Liver (tissue), 9 donors: ENCODE results near the gene NR2C1. TPM values are rescaled to one million over a fixed set of nuclear protein-coding genes. Genes with fewer than 3 reads are reported as not detected.

Experiments used
- DNase-seq: peaks from one replicate; pipeline ENCODE4 v3.0.0-alpha.2; 2017; ENCODE audit warnings: low spot score
- H3K27ac ChIP-seq, 2 donors: one replicate each; pipeline ENCODE4 v1.7.0; 2013; ENCODE audit warnings: inconsistent platforms in 2 of 2, low read length in 2 of 2, control low read depth in 1 of 2, low read depth in 1 of 2, mild to moderate bottlenecking in 1 of 2
- H3K27me3 ChIP-seq, 4 donors: one replicate each; pipeline versions ENCODE4 v1.6.1 to v1.7.0; 2013; ENCODE audit warnings: low read length in 3 of 4, inconsistent platforms in 1 of 4, mild to moderate bottlenecking in 1 of 4, moderate library complexity in 1 of 4; ENCODE audit not compliant: control insufficient read depth in 4 of 4, insufficient read depth in 4 of 4
- H3K36me3 ChIP-seq, 4 donors: one replicate each; pipeline versions ENCODE4 v1.6.1 to v1.7.0; 2013; ENCODE audit warnings: low read length in 3 of 4, mild to moderate bottlenecking in 3 of 4, low read depth in 1 of 4, moderate library complexity in 1 of 4; ENCODE audit not compliant: control insufficient read depth in 4 of 4, insufficient read depth in 3 of 4
- H3K4me1 ChIP-seq, 4 donors: one replicate each; pipeline versions ENCODE4 v1.6.1 to v1.7.0; 2013; ENCODE audit warnings: low read length in 3 of 4, mild to moderate bottlenecking in 3 of 4, moderate library complexity in 1 of 4; ENCODE audit not compliant: control insufficient read depth in 4 of 4, insufficient read depth in 4 of 4
- H3K4me3 ChIP-seq, 3 donors: one replicate each; pipeline versions ENCODE4 v1.6.1 to v1.7.0; 2013; ENCODE audit warnings: low read length in 3 of 3, control low read depth in 1 of 3, low read depth in 1 of 3, mild to moderate bottlenecking in 1 of 3
- H3K9ac ChIP-seq, 2 donors: one replicate each; pipeline ENCODE4 v1.7.0; 2013; ENCODE audit warnings: low read length in 2 of 2, mild to moderate bottlenecking in 2 of 2, moderate library complexity in 2 of 2, control low read depth in 1 of 2, low read depth in 1 of 2
- H3K9me3 ChIP-seq, 4 donors: one replicate each; pipeline versions ENCODE4 v1.6.1 to v1.7.0; 2013; ENCODE audit warnings: low read length in 3 of 4; ENCODE audit not compliant: control insufficient read depth in 4 of 4
- ATF3 ChIP-seq: IDR thresholded peaks from 2 replicates; pipeline ENCODE4 v1.6.1; 2016; ENCODE audit warnings: antibody characterized with exemption
- CTCF ChIP-seq: fragments of 150-350 bp; IDR thresholded peaks from 2 replicates; pipeline ENCODE4 v1.5.1; 2017; ENCODE audit warnings: improper control_type of control experiment, low read depth, low read length; ENCODE audit not compliant: missing input control
- FOXA2 ChIP-seq: IDR thresholded peaks from 2 replicates; pipeline ENCODE4 v1.6.1; 2016; ENCODE audit warnings: antibody characterized with exemption
- HNF4A ChIP-seq, 2 donors: conservative IDR thresholded peaks; 2 replicates each; pipeline ENCODE4 v1.6.1; 2016; ENCODE audit warnings: antibody characterized with exemption in 2 of 2, mild to moderate bottlenecking in 2 of 2
- HNF4G ChIP-seq: IDR thresholded peaks from 2 replicates; pipeline ENCODE4 v1.6.1; 2016; ENCODE audit warnings: antibody characterized with exemption
- JUND ChIP-seq, 2 donors: IDR thresholded peaks; 2 replicates each; pipeline ENCODE4 v1.6.1; 2016; ENCODE audit warnings: antibody characterized with exemption in 2 of 2
- NR2F2 ChIP-seq: IDR thresholded peaks from 2 replicates; pipeline ENCODE4 v1.6.1; 2016; ENCODE audit warnings: antibody characterized with exemption
- SP1 ChIP-seq: IDR thresholded peaks from 2 replicates; pipeline ENCODE4 v1.6.1; 2018; ENCODE audit warnings: antibody characterized with exemption, mild to moderate bottlenecking
- ZBTB33 ChIP-seq: IDR thresholded peaks from 2 replicates; pipeline ENCODE4 v1.6.1; 2016; ENCODE audit warnings: antibody characterized with exemption
- WGBS: extraction: QIAGEN DNeasy Blood & Tissue Kit; methylation state at CpG from one replicate; pipeline ENCODE4 v1.1.7; 2013; 5-methylcytosine and 5-hydroxymethylcytosine counted together
- polyA plus RNA-seq, 2 donors: library from polyadenylated mRNA; stranded (reverse) in 1 of 2; unstranded in 1 of 2; fragments of 200-250 nt in 1 of 2; fragments of >200 nt in 1 of 2; fragmentation: Nextera tagmentation in 1 of 2; extraction: Ambion mirVana in 1 of 2; gene quantifications; one replicate each; pipeline versions ENCODE4 v1.2.1 to v1.2.3, GENCODE V29; 2013 to 2015
- total RNA-seq, 2 donors: library from RNA; depleted of rRNA; stranded (reverse); fragments of >200 nt; gene quantifications; one replicate each; pipeline ENCODE4 v1.2.3, GENCODE V29; 2014
- TF ChIP-seq, protein P1 (sequence below): IDR thresholded peaks from 2 replicates; pipeline ENCODE4 v1.6.1; 2016; ENCODE audit warnings: antibody characterized with exemption, mild to moderate bottlenecking
- donor health status: healthy.
- donor health status: healthy.
- donor health status: healthy.
- donor health status: healthy.
- donor health status: healthy.

The NR2C1 gene
- total and polyA plus RNA-seq, 4 donors: 8.3 to 32.0 (median 21.0) TPM

DNA sequence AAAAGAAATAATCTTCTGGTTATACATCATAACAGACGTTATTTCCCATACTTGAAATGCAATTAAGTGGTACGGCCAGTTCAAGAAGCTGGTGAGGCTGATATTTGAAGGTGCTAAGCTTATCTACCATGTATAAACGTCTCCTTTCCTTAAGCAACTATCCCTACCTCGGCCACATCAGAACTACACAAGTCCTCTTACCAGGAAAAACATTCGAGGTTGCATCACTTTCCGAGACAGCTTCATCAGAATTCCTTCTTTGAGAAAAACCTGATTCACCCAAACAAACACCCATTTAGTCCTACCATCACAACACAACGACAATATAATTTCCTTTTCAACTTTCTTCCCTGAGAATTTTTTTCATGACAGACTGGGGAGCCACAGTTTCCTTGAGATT, 33.9 kb upstream of the NR2C1 start (continued):
- TF ChIP-seq CTCF: no peak

GRCh38 chr12:95105540-95105939, 32.1 kb upstream of the NR2C1 start:
- no peak for DNase-seq
- H3K27me3 ChIP-seq: no peaks in the 10 kb centered on the region
- H3K36me3 ChIP-seq: peaks cover 0 to 12% (median 6%) of the 10 kb centered on the region in 4 donors
- no peaks in the 10 kb centered on the region for H3K9me3 ChIP-seq
- 95% methylated on average over 8 of the region's 8 CpGs for WGBS
- no peak overlapping the region for H3K27ac ChIP-seq
- H3K9ac ChIP-seq: no peak overlapping the region
- H3K4me3 ChIP-seq: no peak overlapping the region
- no peaks in the 10 kb centered on the region for H3K4me1 ChIP-seq
- TF ChIP-seq HNF4G (no peak), HNF4A (conservative IDR thresholded peaks at IDR 0.05) (no peak), JUND (IDR thresholded peaks at IDR 0.05) (no peak), CTCF (no peak), ZBTB33 (no peak), ATF3 (no peak), FOXA2 (no peak), SP1 (no peak), NR2F2 (no peak)
- TF ChIP-seq, protein P1, sequence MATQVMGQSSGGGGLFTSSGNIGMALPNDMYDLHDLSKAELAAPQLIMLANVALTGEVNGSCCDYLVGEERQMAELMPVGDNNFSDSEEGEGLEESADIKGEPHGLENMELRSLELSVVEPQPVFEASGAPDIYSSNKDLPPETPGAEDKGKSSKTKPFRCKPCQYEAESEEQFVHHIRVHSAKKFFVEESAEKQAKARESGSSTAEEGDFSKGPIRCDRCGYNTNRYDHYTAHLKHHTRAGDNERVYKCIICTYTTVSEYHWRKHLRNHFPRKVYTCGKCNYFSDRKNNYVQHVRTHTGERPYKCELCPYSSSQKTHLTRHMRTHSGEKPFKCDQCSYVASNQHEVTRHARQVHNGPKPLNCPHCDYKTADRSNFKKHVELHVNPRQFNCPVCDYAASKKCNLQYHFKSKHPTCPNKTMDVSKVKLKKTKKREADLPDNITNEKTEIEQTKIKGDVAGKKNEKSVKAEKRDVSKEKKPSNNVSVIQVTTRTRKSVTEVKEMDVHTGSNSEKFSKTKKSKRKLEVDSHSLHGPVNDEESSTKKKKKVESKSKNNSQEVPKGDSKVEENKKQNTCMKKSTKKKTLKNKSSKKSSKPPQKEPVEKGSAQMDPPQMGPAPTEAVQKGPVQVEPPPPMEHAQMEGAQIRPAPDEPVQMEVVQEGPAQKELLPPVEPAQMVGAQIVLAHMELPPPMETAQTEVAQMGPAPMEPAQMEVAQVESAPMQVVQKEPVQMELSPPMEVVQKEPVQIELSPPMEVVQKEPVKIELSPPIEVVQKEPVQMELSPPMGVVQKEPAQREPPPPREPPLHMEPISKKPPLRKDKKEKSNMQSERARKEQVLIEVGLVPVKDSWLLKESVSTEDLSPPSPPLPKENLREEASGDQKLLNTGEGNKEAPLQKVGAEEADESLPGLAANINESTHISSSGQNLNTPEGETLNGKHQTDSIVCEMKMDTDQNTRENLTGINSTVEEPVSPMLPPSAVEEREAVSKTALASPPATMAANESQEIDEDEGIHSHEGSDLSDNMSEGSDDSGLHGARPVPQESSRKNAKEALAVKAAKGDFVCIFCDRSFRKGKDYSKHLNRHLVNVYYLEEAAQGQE: no peak
